Measurements from ENCODE around the gene FOXJ2. TPM values are rescaled to one million over a fixed set of nuclear protein-coding genes. Genes with fewer than 3 reads are reported as not detected.

The FOXJ2 gene
- total and polyA plus RNA-seq, 7 donors: 2.8 to 17.1 (median 12.5) TPM

DNA sequence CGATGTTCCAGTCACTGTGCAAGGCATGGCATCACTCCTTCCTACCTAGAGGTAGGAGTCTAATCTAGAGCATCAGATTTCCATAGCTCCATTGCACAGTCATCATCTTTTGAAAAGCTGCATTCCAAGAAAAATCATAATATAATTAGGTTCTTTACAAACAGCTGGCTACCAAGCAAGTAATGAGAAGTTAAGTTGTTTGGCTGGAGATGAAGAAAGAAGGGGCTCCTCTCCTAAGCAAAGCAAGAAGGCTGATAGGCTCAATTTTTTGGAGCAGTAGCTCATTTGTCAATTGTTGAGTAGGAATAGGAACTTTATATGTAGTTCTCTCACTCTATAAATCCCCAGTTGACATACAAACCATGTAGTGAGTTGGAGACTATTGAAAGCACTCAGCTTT, 8.3 kb downstream of the FOXJ2 start:
- peaks cover 10 to 60% (median 50%) of the 10 kb centered on the region in 4 donors for H3K36me3 ChIP-seq
- intact Hi-C loops (cut with DNase I): no loop called here
- no peak overlapping the region for H3K4me3 ChIP-seq
- DNase-seq: no peak
- H3K9me3 ChIP-seq: no peaks in the 10 kb centered on the region
- 86 to 89% methylated on average over 1 of the region's 1 CpG for WGBS, 2 donors
- no peaks in the 10 kb centered on the region for H3K27me3 ChIP-seq
- TF ChIP-seq EP300 (IDR thresholded peaks at IDR 0.05) (no peak), POLR2AphosphoS5 (IDR thresholded peaks at IDR 0.05) (no peak), POLR2A (IDR thresholded peaks at IDR 0.05) (no peak)
- TF ChIP-seq, protein P1, sequence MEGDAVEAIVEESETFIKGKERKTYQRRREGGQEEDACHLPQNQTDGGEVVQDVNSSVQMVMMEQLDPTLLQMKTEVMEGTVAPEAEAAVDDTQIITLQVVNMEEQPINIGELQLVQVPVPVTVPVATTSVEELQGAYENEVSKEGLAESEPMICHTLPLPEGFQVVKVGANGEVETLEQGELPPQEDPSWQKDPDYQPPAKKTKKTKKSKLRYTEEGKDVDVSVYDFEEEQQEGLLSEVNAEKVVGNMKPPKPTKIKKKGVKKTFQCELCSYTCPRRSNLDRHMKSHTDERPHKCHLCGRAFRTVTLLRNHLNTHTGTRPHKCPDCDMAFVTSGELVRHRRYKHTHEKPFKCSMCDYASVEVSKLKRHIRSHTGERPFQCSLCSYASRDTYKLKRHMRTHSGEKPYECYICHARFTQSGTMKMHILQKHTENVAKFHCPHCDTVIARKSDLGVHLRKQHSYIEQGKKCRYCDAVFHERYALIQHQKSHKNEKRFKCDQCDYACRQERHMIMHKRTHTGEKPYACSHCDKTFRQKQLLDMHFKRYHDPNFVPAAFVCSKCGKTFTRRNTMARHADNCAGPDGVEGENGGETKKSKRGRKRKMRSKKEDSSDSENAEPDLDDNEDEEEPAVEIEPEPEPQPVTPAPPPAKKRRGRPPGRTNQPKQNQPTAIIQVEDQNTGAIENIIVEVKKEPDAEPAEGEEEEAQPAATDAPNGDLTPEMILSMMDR (IDR thresholded peaks at IDR 0.05): no peak
- no peak overlapping the region for H3K27ac ChIP-seq
- H3K4me1 ChIP-seq: peaks cover 0 to 39% (median 38%) of the 10 kb centered on the region in 4 donors

DNA sequence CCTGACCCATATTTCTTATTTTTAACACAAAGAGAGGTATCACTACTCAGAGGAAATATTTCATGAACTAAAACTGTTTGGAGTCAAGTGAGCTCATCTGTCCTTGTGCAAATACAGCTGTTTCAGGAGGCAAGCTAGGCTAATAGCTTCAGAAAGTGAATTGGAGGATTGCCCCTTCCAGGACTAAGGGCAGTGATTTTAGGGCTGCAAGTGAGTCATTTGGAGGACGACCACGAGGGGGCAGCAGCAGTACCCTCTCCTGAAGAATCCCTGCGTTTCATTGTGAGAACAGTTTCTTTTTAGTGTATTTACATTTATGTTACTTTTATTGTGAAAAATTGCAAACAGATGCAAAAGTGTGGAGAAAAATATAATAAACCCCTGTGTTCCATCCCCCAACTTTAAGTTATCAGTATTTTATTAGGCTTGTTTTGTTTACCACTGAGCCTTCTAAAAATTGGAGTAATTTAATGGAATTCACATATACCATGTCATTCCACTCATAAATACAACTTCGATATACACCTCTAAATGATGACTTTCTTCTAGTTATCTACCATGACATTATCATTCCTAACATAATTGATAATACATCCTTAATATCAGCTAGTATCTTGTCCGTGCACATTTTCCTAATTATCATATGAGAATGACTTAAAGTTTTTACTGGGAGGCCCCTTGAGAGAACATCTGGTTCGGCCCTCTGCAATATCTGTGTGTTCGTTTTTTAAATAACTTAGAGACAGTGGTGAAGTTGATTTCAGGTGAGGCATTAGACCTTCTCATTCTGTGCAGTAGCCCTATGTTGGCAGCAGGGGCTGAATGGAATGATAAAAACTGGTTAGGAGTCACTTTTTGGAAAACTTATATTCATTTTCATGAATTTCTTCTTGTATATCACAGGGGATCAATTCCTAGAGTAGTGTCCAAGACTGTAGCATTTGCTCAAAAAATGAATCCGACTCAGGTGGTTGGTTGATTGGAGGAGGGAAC, 13.7 kb downstream of the FOXJ2 start:
- no peaks in the 10 kb centered on the region for H3K27me3 ChIP-seq
- H3K27ac ChIP-seq: no peak overlapping the region
- H3K4me3 ChIP-seq: no peak overlapping the region
- H3K36me3 ChIP-seq: peaks cover 32 to 97% (median 78%) of the 10 kb centered on the region in 4 donors
- no peaks in the 10 kb centered on the region for H3K9me3 ChIP-seq
- WGBS, 2 donors: 52 to 53% methylated on average over 8 of the region's 8 CpGs
- DNase-seq: peak; percentile 81
- peaks cover 0 to 6% (median 0%) of the 10 kb centered on the region in 4 donors for H3K4me1 ChIP-seq
- no peak for TF ChIP-seq EP300 (IDR thresholded peaks at IDR 0.05)
- no peak for TF ChIP-seq POLR2AphosphoS5 (IDR thresholded peaks at IDR 0.05)
- TF ChIP-seq, protein P1 (IDR thresholded peaks at IDR 0.05): peak; percentile 32 to 92 (median 66)
- no peak for TF ChIP-seq POLR2A (IDR thresholded peaks at IDR 0.05)
- intact Hi-C loops (cut with DNase I): loop anchor here (5.0 kb wide), 1 partner anchor 36 kb away; the partner anchor contains the start of gene NECAP1

- WGBS, 2 donors: 96% methylated on average over 5 of the region's 5 CpGs
- Histone ChIP-seq H3K9me3 (no peaks in the 10 kb centered on the region), H3K27me3 (no peaks in the 10 kb centered on the region), H3K36me3 (peaks cover 32 to 97% (median 77%) of the 10 kb centered on the region in 4 donors), H3K4me1 (peaks cover 0 to 6% (median 0%) of the 10 kb centered on the region in 4 donors), H3K27ac (no peak overlapping the region), H3K4me3 (no peak overlapping the region)
- no peak for DNase-seq
- no peak for TF ChIP-seq POLR2AphosphoS5 (IDR thresholded peaks at IDR 0.05)
- TF ChIP-seq, protein P1 (IDR thresholded peaks at IDR 0.05): no peak
- TF ChIP-seq EP300 (IDR thresholded peaks at IDR 0.05): no peak
- TF ChIP-seq POLR2A (IDR thresholded peaks at IDR 0.05): no peak
- intact Hi-C loops (cut with DNase I): loop anchor here (5.0 kb wide), 1 partner anchor 34 kb away; the partner anchor contains the start of gene NECAP1
Measured at GRCh38 chr12:8047842-8048241, 15.3 kb downstream of the FOXJ2 start.

DNA sequence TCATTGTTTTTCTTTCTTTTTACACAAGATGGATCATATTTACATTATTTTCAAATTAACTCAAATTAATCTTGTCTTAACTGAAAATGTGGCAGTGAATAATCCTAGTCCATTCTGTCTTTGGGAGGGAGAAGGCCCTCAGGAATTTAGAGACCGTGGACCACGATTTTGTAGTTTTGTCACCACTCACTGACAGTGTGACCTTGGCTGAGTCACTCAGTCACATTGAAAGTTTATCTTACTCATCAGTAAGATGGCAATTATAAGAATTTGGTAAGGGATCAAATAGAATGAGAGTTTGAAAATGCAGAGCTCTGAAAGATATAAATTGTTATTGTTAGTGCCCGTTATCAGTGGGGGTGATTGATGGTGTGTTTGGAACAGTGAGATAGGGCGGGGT, 16.4 kb downstream of the FOXJ2 start:
- Histone ChIP-seq H3K27me3 (no peaks in the 10 kb centered on the region), H3K4me3 (no peak overlapping the region), H3K36me3 (peaks cover 32 to 99% (median 70%) of the 10 kb centered on the region in 4 donors), H3K27ac (no peak overlapping the region), H3K9me3 (no peaks in the 10 kb centered on the region), H3K4me1 (peaks cover 0 to 6% (median 0%) of the 10 kb centered on the region in 4 donors)
- WGBS, 2 donors: 87 to 89% methylated on average over 4 of the region's 4 CpGs
- no peak for DNase-seq
- TF ChIP-seq POLR2AphosphoS5 (IDR thresholded peaks at IDR 0.05): no peak
- TF ChIP-seq POLR2A (IDR thresholded peaks at IDR 0.05): no peak
- intact Hi-C loops (cut with DNase I): loop anchor here (5.0 kb wide), 1 partner anchor 33 kb away; the partner anchor contains the start of gene NECAP1

All from sigmoid colon (tissue), 7 donors.